Fibroblast of lung (primary cell): ENCODE results near the gene PPOX. TPM values are rescaled to one million over a fixed set of nuclear protein-coding genes. Genes with fewer than 3 reads are reported as not detected.

Source experiments
- DNase-seq, 2 donors: peaks; one replicate each; pipeline versions ENCODE4 v3.0.0 to v3.0.0-alpha.2; 2010; ENCODE audit warnings: low read depth in 2 of 2
- H2AFZ ChIP-seq: 2 replicates; pipeline ENCODE4 v1.5.1; 2012; ENCODE audit warnings: low read length, control low read depth, inconsistent platforms
- H3K27ac ChIP-seq: 2 replicates; pipeline ENCODE4 v1.5.1; 2011; ENCODE audit warnings: low read length, control low read depth; ENCODE audit not compliant: insufficient read depth
- H3K27me3 ChIP-seq: 2 replicates; pipeline ENCODE4 v1.5.1; 2011; ENCODE audit warnings: mild to moderate bottlenecking, low read length; ENCODE audit not compliant: control insufficient read depth, insufficient read depth
- H3K36me3 ChIP-seq: 2 replicates; pipeline ENCODE4 v1.5.1; 2011; ENCODE audit warnings: low read length; ENCODE audit not compliant: control insufficient read depth, insufficient read depth
- H3K4me1 ChIP-seq: 2 replicates; pipeline ENCODE4 v1.5.1; 2011; ENCODE audit warnings: low read length; ENCODE audit not compliant: control insufficient read depth, insufficient read depth; ENCODE audit errors: extremely low read depth
- H3K4me2 ChIP-seq: 2 replicates; pipeline ENCODE4 v1.5.1; 2011; ENCODE audit warnings: low read length, control low read depth; ENCODE audit not compliant: insufficient read depth; ENCODE audit errors: extremely low read depth
- H3K4me3 ChIP-seq, 4 experiments: fragments of 200-600 bp in 1 of 4; sonication (generic) in 1 of 4; replicated peaks in 1 of 4; 2 replicates each; pipeline ENCODE4 v1.5.1; 2011 to 2016; ENCODE audit warnings: low read length in 4 of 4, low read depth in 3 of 4, mild to moderate bottlenecking in 3 of 4, control low read depth in 2 of 4, inconsistent platforms in 1 of 4, mixed read lengths in 1 of 4; ENCODE audit not compliant: insufficient read depth in 1 of 4; ENCODE audit errors: control extremely low read depth in 1 of 4
- H3K79me2 ChIP-seq: 2 replicates; pipeline ENCODE4 v1.5.1; 2012; ENCODE audit warnings: mild to moderate bottlenecking, low read length, inconsistent platforms; ENCODE audit not compliant: control insufficient read depth, insufficient read depth
- H3K9ac ChIP-seq: 2 replicates; pipeline ENCODE4 v1.5.1; 2011; ENCODE audit warnings: mild to moderate bottlenecking, low read length, control low read depth; ENCODE audit not compliant: insufficient read depth
- H3K9me3 ChIP-seq: 2 replicates; pipeline ENCODE4 v1.5.1; 2012; ENCODE audit warnings: low read depth, low read length; ENCODE audit not compliant: control insufficient read depth, insufficient read depth
- H4K20me1 ChIP-seq: 2 replicates; pipeline ENCODE4 v1.5.1; 2011; ENCODE audit warnings: low read length; ENCODE audit not compliant: control insufficient read depth, insufficient read depth; ENCODE audit errors: extremely low read depth
- CTCF ChIP-seq, 2 donors: IDR thresholded peaks in 1 of 2; conservative IDR thresholded peaks in 1 of 2; 1 replicate in 1 of 2; 2 replicates in 1 of 2; pipeline ENCODE4 v1.5.1; 2011 to 2012; ENCODE audit warnings: low read length in 2 of 2, control low read depth in 1 of 2, inconsistent platforms in 1 of 2, low read depth in 1 of 2, mild to moderate bottlenecking in 1 of 2
- EZH2 ChIP-seq: IDR thresholded peaks from 2 replicates; pipeline ENCODE4 v1.5.1; 2012; ENCODE audit warnings: low read length, control low read depth, mild to moderate bottlenecking; ENCODE audit errors: missing control alignments
- polyA plus RNA-seq, 2 donors: library from polyadenylated mRNA; depleted of rRNA in 1 of 2; stranded (reverse) in 1 of 2; unstranded in 1 of 2; fragments of >200 nt; gene quantifications; 2 replicates each; pipeline ENCODE4 v1.2.1, GENCODE V29; 2011 to 2012; ENCODE audit warnings: missing spikeins in 1 of 2
- total RNA-seq: library from RNA; depleted of rRNA; stranded (reverse); fragments of >200 nt; gene quantifications from 2 replicates; pipeline ENCODE4 v1.2.1, GENCODE V29; 2014

PPOX gene
- total and polyA plus RNA-seq, 2 donors (not counting 1 experiment from before 2014, with no cell fraction given), result 5.6 to 12.2 TPM

- no peak for DNase-seq
- Histone ChIP-seq H3K9ac (peak overlapping the region; percentile 38), H3K27me3 (no peaks in the 10 kb centered on the region), H3K4me1 (peaks cover 51% of the 10 kb centered on the region), H4K20me1 (no peaks in the 10 kb centered on the region), H3K36me3 (peaks cover 2% of the 10 kb centered on the region), H3K4me2 (peak overlapping the region; percentile 61), H3K79me2 (peaks cover 34% of the 10 kb centered on the region), H3K4me3 (peak overlapping the region in 1 of 4 experiments; percentile 20), H2AFZ (peak overlapping the region; percentile 2), H3K27ac (peak overlapping the region; percentile 95), H3K9me3 (no peaks in the 10 kb centered on the region)
- no peak for TF ChIP-seq EZH2
These were observed 33.4 kb downstream of the PPOX start for GRCh38 chr1:161199506-161200139.

- DNase-seq, result no peak
- no peaks in the 10 kb centered on the region for H3K9me3 ChIP-seq
- H4K20me1 ChIP-seq, result no peaks in the 10 kb centered on the region
- peak overlapping the region; percentile 28 for H3K9ac ChIP-seq
- no peaks in the 10 kb centered on the region for H3K27me3 ChIP-seq
- H3K27ac ChIP-seq, result peak overlapping the region; percentile 95
- H3K4me1 ChIP-seq, result peaks cover 51% of the 10 kb centered on the region
- no peak overlapping the region for H3K4me3 ChIP-seq
- no peak overlapping the region for H3K4me2 ChIP-seq
- peaks cover 2% of the 10 kb centered on the region for H3K36me3 ChIP-seq
- no peak overlapping the region for H2AFZ ChIP-seq
- H3K79me2 ChIP-seq, result peaks cover 36% of the 10 kb centered on the region
- TF ChIP-seq CTCF (conservative IDR thresholded peaks at IDR 0.05 in 1 of 2, IDR thresholded peaks at IDR 0.05 in 1 of 2; ENCODE audit: low read depth in 1 of 2, low read length in 2 of 2), result no peak
- no peak for TF ChIP-seq EZH2
These were observed 34.3 kb downstream of the PPOX start for GRCh38 chr1:161200421-161200991.

GRCh38 chr1:161200992-161201835 lies 35.0 kb downstream of the PPOX start:
- peak overlapping the region; percentile 22 to 100 (median 94) for H3K4me3 ChIP-seq
- H3K27me3 ChIP-seq, result no peaks in the 10 kb centered on the region
- peaks cover 50% of the 10 kb centered on the region for H3K4me1 ChIP-seq
- TF ChIP-seq EZH2 (no peak), CTCF (conservative IDR thresholded peaks at IDR 0.05 in 1 of 2, IDR thresholded peaks at IDR 0.05 in 1 of 2; ENCODE audit: low read depth in 1 of 2, low read length in 2 of 2) (no peak)
- no peaks in the 10 kb centered on the region for H3K9me3 ChIP-seq
- peak in 1 of 2 donors; percentile 89 for DNase-seq
- H3K36me3 ChIP-seq, result peaks cover under 1% of the 10 kb centered on the region
- peak overlapping the region; percentile 95 for H3K27ac ChIP-seq
- peaks cover 34% of the 10 kb centered on the region for H3K79me2 ChIP-seq
- H4K20me1 ChIP-seq, result no peaks in the 10 kb centered on the region
- H3K4me2 ChIP-seq, result peak overlapping the region; percentile 82
- H3K9ac ChIP-seq, result peak overlapping the region; percentile 81
- peak overlapping the region; percentile 19 for H2AFZ ChIP-seq
